GM06990 (cell line): ENCODE data around the gene ADAMTS2.

Experiments used
- DNase-seq: peaks from one replicate; pipeline ENCODE4 v3.0.0-alpha.2; 2011; ENCODE audit not compliant: insufficient read length; ENCODE audit errors: extremely low read depth
- H3K27me3 ChIP-seq: replicated peaks from 2 replicates; pipeline ENCODE4 v1.6.0; 2011; ENCODE audit warnings: low read length; ENCODE audit not compliant: control insufficient read depth, insufficient read depth
- H3K36me3 ChIP-seq: 2 replicates; pipeline ENCODE4 v1.5.1; 2011; ENCODE audit warnings: low read length; ENCODE audit not compliant: control insufficient read depth, insufficient read depth
- H3K4me3 ChIP-seq: replicated peaks from 2 replicates; pipeline ENCODE4 v1.5.1; 2011; ENCODE audit warnings: low read depth, mild to moderate bottlenecking, control low read depth, low read length
- TF ChIP-seq, protein P1 (sequence below): IDR thresholded peaks from 2 replicates; pipeline ENCODE4 v1.5.1; 2011; ENCODE audit warnings: low read length, control low read depth, mild to moderate bottlenecking, inconsistent platforms; ENCODE audit not compliant: insufficient read depth, poor library complexity, severe bottlenecking

Gene ADAMTS2

DNA sequence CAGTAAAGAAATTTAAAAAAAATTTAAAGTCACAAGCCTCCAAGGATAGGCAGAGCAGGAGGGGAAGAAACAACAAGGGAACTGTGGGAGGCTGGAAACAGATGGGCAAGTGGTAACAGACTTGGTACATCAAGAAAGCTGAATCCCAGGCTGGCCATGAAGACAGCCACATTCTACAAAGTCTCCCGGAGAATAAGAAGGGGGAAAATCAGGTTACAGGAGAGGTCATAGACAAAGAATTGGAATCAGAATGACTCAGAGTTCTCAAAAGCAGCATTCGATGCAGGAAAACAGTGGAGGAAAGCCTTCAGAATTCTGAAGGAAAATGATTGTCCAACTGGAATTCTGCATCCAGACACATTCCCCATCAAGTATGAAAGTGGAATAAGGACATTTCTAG, 129.7 kb downstream of the ADAMTS2 start:
- Histone ChIP-seq H3K36me3 (no peaks in the 10 kb centered on the region), H3K4me3 (no peak overlapping the region), H3K27me3 (no peaks in the 10 kb centered on the region)
- DNase-seq, result no peak
- TF ChIP-seq, protein P1, sequence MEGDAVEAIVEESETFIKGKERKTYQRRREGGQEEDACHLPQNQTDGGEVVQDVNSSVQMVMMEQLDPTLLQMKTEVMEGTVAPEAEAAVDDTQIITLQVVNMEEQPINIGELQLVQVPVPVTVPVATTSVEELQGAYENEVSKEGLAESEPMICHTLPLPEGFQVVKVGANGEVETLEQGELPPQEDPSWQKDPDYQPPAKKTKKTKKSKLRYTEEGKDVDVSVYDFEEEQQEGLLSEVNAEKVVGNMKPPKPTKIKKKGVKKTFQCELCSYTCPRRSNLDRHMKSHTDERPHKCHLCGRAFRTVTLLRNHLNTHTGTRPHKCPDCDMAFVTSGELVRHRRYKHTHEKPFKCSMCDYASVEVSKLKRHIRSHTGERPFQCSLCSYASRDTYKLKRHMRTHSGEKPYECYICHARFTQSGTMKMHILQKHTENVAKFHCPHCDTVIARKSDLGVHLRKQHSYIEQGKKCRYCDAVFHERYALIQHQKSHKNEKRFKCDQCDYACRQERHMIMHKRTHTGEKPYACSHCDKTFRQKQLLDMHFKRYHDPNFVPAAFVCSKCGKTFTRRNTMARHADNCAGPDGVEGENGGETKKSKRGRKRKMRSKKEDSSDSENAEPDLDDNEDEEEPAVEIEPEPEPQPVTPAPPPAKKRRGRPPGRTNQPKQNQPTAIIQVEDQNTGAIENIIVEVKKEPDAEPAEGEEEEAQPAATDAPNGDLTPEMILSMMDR, result no peak

DNA sequence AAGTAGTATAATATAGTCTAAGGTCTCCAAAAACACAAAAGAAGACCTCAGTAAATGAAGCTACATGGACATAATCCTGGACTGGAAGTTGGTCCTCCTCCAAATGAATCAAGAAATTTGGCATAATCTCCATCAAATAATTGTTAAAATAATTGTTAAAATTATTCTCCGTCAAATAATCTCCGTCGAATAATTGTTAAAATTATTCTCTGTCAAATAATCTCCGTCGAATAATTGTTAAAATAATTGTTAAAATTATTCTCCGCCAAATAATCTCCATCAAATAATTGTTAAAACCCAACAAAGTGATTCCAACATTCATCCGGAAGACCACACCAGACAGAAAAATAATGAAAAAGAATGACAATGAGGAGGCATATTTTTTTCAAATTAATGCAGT, 130.6 kb downstream of the ADAMTS2 start:
- Histone ChIP-seq H3K27me3 (no peaks in the 10 kb centered on the region), H3K36me3 (no peaks in the 10 kb centered on the region), H3K4me3 (no peak overlapping the region)
- no peak for DNase-seq
- TF ChIP-seq, protein P1, result no peak

- TF ChIP-seq, protein P1, result peak; percentile 33
- Histone ChIP-seq H3K36me3 (no peaks in the 10 kb centered on the region), H3K27me3 (no peaks in the 10 kb centered on the region), H3K4me3 (no peak overlapping the region)
- DNase-seq, result no peak
Observed at GRCh38 chr5:179212870-179213269, 132.4 kb downstream of the ADAMTS2 start.

DNA sequence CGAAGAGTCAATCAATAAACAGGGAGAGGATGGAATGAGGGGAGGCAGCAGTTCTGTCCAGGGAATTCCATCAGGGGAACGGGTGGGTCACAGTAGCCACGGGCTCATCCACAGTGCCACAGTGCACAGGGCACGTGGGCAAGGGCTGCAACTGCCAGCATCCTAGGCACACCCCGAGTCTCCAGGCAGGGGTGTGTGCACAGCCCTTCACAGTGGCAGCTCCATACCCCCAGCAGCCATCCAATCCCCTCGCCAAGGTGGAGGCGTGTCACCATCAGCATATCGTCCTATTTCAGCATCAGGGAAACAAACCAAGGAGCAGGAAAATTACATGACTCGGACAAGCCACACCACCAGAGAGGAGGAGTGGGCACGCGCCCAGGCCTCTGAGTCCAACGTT, 133.6 kb downstream of the ADAMTS2 start:
- DNase-seq, result no peak
- Histone ChIP-seq H3K27me3 (no peaks in the 10 kb centered on the region), H3K36me3 (no peaks in the 10 kb centered on the region), H3K4me3 (no peak overlapping the region)
- TF ChIP-seq, protein P1, result no peak

GRCh38 chr5:179211068-179211467, 134.2 kb downstream of the ADAMTS2 start:
- TF ChIP-seq, protein P1, result no peak
- Histone ChIP-seq H3K36me3 (no peaks in the 10 kb centered on the region), H3K27me3 (no peaks in the 10 kb centered on the region), H3K4me3 (no peak overlapping the region)
- no peak for DNase-seq

- Histone ChIP-seq H3K4me3 (no peak overlapping the region), H3K36me3 (no peaks in the 10 kb centered on the region), H3K27me3 (no peaks in the 10 kb centered on the region)
- TF ChIP-seq, protein P1, result no peak
- no peak for DNase-seq
Observed at GRCh38 chr5:179210478-179210877, 134.8 kb downstream of the ADAMTS2 start.
